Adrenal gland (tissue), 12 donors: ENCODE results near the gene STK32C. TPM values are rescaled to one million over a fixed set of nuclear protein-coding genes. Genes with fewer than 3 reads are reported as not detected.

Experiments
- DNase-seq, 7 donors: peaks; one replicate each; pipeline ENCODE4 v3.0.0-alpha.2; 2019 to 2020
- H3K27ac ChIP-seq, 5 donors: fragments of 200-600 bp; sonication (generic) in 4 of 5; 1 replicate in 3 of 5; 2 replicates in 2 of 5; pipeline versions ENCODE4 v1.5.1 to v1.8.0; 2016 to 2020; ENCODE audit warnings: mild to moderate bottlenecking in 1 of 5
- H3K27me3 ChIP-seq: fragments of 200-600 bp; 2 replicates; pipeline ENCODE4 v1.8.0; 2021
- H3K36me3 ChIP-seq, 2 donors: fragments of 200-600 bp; replicated peaks in 1 of 2; 1 replicate in 1 of 2; 2 replicates in 1 of 2; pipeline versions ENCODE4 v1.5.1 to v1.8.0; 2018 to 2022
- H3K4me1 ChIP-seq, 2 donors: fragments of 200-600 bp; replicated peaks in 1 of 2; 1 replicate in 1 of 2; 2 replicates in 1 of 2; pipeline versions ENCODE4 v1.5.1 to v1.8.0; 2018 to 2021
- H3K4me3 ChIP-seq, 4 donors: fragments of 200-600 bp; sonication (generic) in 3 of 4; one replicate each; pipeline ENCODE4 v1.5.1; 2016 to 2018
- H3K9me3 ChIP-seq, 3 donors: fragments of 200-600 bp; sonication (generic) in 1 of 3; replicated peaks in 1 of 3; 1 replicate in 2 of 3; 2 replicates in 1 of 3; pipeline versions ENCODE4 v1.5.1 to v1.8.0; 2016 to 2021
- POLR2A ChIP-seq, 2 donors: fragments of 450-650 bp; IDR thresholded peaks; one replicate each; pipeline ENCODE4 v1.6.1; 2017; ENCODE audit warnings: antibody characterized with exemption in 2 of 2, mild to moderate bottlenecking in 2 of 2, moderate library complexity in 1 of 2
- WGBS, 4 donors: extraction: QIAGEN DNeasy Blood & Tissue Kit in 2 of 4; methylation state at CpG; one replicate each; pipeline versions ENCODE4 v1.1.5 to v1.1.7; 2013 to 2017; 5-methylcytosine and 5-hydroxymethylcytosine counted together
- intact Hi-C, 2 donors: fragments of 100-400 bp; cut with DNase I; formaldehyde crosslinking; loops; one replicate each; pipeline versions ENCODE4 v1.14.1 to v1.15.0; 2022 to 2023
- polyA plus RNA-seq, 3 donors: library from polyadenylated mRNA; stranded (reverse); fragments of 200-250 nt in 2 of 3; fragments of 350-450 nt in 1 of 3; fragmentation: Illumina TruSeq in 1 of 3; extraction: RNeasy Lipid Tissue Mini Kit (QIAGEN cat#74804) in 1 of 3; gene quantifications; one replicate each; pipeline ENCODE4 v1.2.3, GENCODE V29; 2013 to 2014
- total RNA-seq, 9 donors: library from RNA; depleted of rRNA in 4 of 9; stranded (reverse); fragments of >200 nt in 4 of 9; fragments of 120-200 nt in 1 of 9; fragmentation: NEBNext Ultra II Directional in 1 of 9; extraction: Animal tissue kit (Norgen Biotek cat#: 25700) in 1 of 9; gene quantifications; one replicate each; pipeline versions ENCODE4 v1.1.0 to v1.2.4, GENCODE V29; 2013 to 2023
- TF ChIP-seq, protein P1 (sequence below), 6 experiments: fragments of 450-650 bp in 4 of 6; fragments of 200-600 bp in 2 of 6; sonication (generic) in 1 of 6; IDR thresholded peaks; 1 replicate in 5 of 6; 2 replicates in 1 of 6; pipeline versions ENCODE4 v1.5.1 to v1.8.0; 2016 to 2021; ENCODE audit warnings: antibody characterized with exemption in 6 of 6, mild to moderate bottlenecking in 2 of 6, moderate library complexity in 1 of 6
- donor health status: healthy with polysubstance abuse.
- donor health status: Bipolar disorder and iron deficiency.
- donor health status: DM: yes; HTN: yes; CAD: no.
- donor health status: DM: no; HTN: no; CAD: no.
- donor health status: DM: no; HTN: no; CAD: no.
- donor health status: DM: yes; HTN: yes; CAD: no.

The STK32C gene
- total and polyA plus RNA-seq, 12 donors: 2.8 to 36.5 (median 15.9) TPM

DNA sequence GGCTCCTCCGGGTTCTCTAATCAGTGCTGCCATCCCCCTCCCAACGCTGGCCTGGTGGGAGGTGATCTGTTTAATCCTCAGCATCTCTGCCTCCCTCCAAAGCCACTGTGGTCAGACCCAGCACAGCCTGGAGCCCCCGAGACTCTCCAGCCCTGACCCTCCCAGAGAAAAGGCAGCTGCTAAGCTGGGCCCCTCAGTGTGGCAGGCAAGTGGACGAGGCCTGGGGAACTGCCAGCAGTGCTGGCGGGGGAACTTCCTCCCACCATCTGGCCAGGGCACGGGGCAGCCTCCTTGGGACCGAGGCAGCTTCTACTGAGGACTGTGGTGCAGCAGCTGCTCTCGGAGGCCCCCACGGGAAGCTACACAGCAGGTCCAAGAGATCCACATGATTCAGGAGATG is 69.9 kb downstream of the STK32C start:
- no peak for DNase-seq
- H3K27ac ChIP-seq: no peak overlapping the region
- intact Hi-C loops: no loop called here
- no peak for TF ChIP-seq POLR2A (IDR thresholded peaks at IDR 0.05)
- TF ChIP-seq, protein P1, sequence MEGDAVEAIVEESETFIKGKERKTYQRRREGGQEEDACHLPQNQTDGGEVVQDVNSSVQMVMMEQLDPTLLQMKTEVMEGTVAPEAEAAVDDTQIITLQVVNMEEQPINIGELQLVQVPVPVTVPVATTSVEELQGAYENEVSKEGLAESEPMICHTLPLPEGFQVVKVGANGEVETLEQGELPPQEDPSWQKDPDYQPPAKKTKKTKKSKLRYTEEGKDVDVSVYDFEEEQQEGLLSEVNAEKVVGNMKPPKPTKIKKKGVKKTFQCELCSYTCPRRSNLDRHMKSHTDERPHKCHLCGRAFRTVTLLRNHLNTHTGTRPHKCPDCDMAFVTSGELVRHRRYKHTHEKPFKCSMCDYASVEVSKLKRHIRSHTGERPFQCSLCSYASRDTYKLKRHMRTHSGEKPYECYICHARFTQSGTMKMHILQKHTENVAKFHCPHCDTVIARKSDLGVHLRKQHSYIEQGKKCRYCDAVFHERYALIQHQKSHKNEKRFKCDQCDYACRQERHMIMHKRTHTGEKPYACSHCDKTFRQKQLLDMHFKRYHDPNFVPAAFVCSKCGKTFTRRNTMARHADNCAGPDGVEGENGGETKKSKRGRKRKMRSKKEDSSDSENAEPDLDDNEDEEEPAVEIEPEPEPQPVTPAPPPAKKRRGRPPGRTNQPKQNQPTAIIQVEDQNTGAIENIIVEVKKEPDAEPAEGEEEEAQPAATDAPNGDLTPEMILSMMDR (IDR thresholded peaks at IDR 0.05): no peak
- 37 to 73% (median 54%) methylated on average over 5 to 9 of the region's 9 CpGs for WGBS, 4 donors
- H3K36me3 ChIP-seq: no peaks in the 10 kb centered on the region
- H3K9me3 ChIP-seq: no peaks in the 10 kb centered on the region
- no peaks in the 10 kb centered on the region for H3K27me3 ChIP-seq
- H3K4me3 ChIP-seq: no peak overlapping the region
- no peaks in the 10 kb centered on the region for H3K4me1 ChIP-seq

DNA sequence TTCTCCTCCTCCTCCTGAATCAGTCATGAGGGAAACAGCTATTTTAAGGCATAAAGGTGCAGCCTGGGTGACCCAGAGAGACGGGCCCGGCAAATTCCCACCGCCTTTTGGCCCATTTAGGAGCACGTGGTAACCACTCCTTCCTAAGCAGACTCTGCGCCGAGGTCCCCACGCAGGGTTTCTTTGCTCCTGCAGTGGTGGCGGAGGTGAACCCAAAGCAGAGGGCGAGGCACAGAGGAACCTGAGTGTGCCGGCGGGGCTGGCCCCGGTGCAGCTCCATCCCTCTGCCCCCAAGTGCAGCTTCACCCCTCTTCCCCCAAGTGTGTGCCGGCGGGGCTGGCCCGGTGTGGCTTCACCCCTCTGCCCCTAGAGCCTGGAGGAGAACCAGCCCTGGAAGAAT is 70.4 kb downstream of the STK32C start:
- H3K9me3 ChIP-seq: no peaks in the 10 kb centered on the region
- no peaks in the 10 kb centered on the region for H3K27me3 ChIP-seq
- no peak for DNase-seq
- H3K36me3 ChIP-seq: no peaks in the 10 kb centered on the region
- H3K27ac ChIP-seq: no peak overlapping the region
- no peak overlapping the region for H3K4me3 ChIP-seq
- no peak for TF ChIP-seq POLR2A (IDR thresholded peaks at IDR 0.05)
- TF ChIP-seq, protein P1 (IDR thresholded peaks at IDR 0.05): no peak
- 85 to 91% (median 90%) methylated on average over 9 to 15 of the region's 15 CpGs for WGBS, 4 donors
- intact Hi-C loops: no loop called here
- H3K4me1 ChIP-seq: no peaks in the 10 kb centered on the region

DNA sequence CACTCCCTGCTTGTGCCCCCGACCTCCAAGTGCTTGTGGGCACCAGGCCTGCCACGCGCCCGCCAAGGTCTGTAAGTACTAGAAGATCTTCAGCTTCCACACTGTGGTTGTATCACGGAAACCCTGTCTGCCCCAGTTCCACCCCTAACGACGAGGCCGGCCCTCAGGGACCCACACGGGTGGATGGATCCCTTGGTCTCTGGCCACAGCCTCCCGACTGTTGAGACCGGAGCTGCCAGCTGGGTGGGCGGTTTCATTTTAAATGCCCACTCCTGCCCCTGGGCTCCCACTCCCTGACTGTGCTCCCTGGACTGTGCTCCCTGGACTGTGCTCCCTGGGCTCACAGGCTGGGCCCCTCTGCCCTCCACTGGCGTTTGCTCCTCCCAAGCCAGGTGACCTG is 70.9 kb downstream of the STK32C start:
- Histone ChIP-seq H3K36me3 (no peaks in the 10 kb centered on the region), H3K27me3 (no peaks in the 10 kb centered on the region), H3K27ac (no peak overlapping the region), H3K4me1 (no peaks in the 10 kb centered on the region), H3K4me3 (no peak overlapping the region), H3K9me3 (no peaks in the 10 kb centered on the region)
- intact Hi-C loops: no loop called here
- WGBS, 4 donors: 89 to 96% (median 93%) methylated on average over 7 to 13 of the region's 13 CpGs
- TF ChIP-seq, protein P1 (IDR thresholded peaks at IDR 0.05): no peak
- TF ChIP-seq POLR2A (IDR thresholded peaks at IDR 0.05): no peak
- no peak for DNase-seq

DNA sequence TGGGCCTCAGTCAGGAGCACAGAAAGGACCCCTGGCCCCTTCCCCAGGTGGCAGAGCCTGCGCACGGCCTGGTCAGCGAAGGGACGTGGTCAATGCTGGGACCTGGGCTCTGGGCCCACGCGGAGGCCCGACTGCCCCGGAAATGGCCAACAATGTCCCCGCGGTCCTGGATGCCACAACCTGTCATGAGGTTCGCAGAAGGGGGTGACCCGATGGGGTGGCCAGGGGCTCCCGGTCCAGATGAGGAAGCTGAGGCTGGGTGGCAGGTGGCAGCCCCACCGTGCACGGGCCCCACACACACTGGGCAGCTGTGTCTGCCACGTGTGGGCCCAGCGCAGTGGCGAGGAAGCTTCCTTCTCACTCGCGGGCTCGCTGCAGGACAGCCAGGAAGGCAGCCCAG is 71.6 kb downstream of the STK32C start:
- Histone ChIP-seq H3K9me3 (no peaks in the 10 kb centered on the region), H3K4me1 (no peaks in the 10 kb centered on the region), H3K4me3 (no peak overlapping the region), H3K27ac (no peak overlapping the region), H3K36me3 (no peaks in the 10 kb centered on the region), H3K27me3 (no peaks in the 10 kb centered on the region)
- WGBS, 4 donors: 93 to 98% (median 95%) methylated on average over 8 to 21 of the region's 21 CpGs
- intact Hi-C loops: no loop called here
- DNase-seq: no peak
- TF ChIP-seq POLR2A (IDR thresholded peaks at IDR 0.05): no peak
- TF ChIP-seq, protein P1 (IDR thresholded peaks at IDR 0.05): no peak
